Islet of Langerhans (tissue), 1 donor: ENCODE results near the gene POLR2J.
"Not testable (repeated sequence)": the region's sequence is repeated elsewhere in the genome, so short reads cannot be mapped to it uniquely, and the experiment has no call there.

ENCODE experiments used
- FAIRE-seq: peaks from one replicate; lab custom pipeline; 2011; peaks lifted over from hg19 to GRCh38; lab: Jason Lieb, UNC

POLR2J gene

GRCh38 chr7:102466097-102466496 is 12.6 kb downstream of the POLR2J start:
- no peak for FAIRE-seq

GRCh38 chr7:102464577-102465280 is 14.0 kb downstream of the POLR2J start, which contains the start of the genes ALKBH4 and LRWD1:
ALKBH4 (minus strand) TSS chr7:102464863; CDS start chr7:102464836, 27 bp downstream.
LRWD1 (plus strand) TSS chr7:102464984; CDS start chr7:102465081, 97 bp downstream.
- FAIRE-seq, result no peak

- FAIRE-seq, result no peak
Observed at GRCh38 chr7:102463841-102464576, 14.7 kb downstream of the POLR2J start.

- FAIRE-seq, result no peak
Observed at GRCh38 chr7:102460467-102460866, 18.3 kb downstream of the POLR2J start.

DNA sequence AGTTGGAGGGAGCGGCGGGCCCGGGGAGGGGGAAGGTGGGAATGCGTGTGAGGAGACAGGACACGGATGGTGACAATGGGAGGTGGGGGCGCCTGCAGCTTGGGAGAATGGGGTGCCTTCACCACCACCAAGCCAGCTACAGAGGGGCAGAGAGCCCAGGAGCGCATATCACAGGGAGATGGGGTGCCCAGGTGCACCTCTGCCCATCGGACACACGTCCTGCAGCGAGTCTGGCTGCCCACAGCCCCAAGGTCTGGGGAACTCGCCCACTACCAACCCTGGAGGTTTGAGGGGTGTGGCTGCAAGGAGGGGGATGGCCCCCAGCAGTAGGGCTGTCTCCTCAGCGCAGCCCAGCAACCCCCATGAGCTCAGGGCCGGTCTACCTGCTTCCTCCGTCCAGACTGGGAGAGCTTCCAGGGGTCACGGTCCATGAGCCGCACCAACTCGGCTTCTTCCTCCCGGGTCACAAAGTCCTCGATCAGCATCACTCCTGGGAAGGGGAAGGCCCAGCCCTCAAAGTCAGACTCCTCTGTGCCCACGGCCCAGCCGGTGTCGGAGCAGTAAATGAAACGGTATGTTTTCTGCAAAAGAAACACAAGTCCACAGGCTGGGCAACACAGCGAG is 19.4 kb downstream of the POLR2J start:
- FAIRE-seq, result no peak

DNA sequence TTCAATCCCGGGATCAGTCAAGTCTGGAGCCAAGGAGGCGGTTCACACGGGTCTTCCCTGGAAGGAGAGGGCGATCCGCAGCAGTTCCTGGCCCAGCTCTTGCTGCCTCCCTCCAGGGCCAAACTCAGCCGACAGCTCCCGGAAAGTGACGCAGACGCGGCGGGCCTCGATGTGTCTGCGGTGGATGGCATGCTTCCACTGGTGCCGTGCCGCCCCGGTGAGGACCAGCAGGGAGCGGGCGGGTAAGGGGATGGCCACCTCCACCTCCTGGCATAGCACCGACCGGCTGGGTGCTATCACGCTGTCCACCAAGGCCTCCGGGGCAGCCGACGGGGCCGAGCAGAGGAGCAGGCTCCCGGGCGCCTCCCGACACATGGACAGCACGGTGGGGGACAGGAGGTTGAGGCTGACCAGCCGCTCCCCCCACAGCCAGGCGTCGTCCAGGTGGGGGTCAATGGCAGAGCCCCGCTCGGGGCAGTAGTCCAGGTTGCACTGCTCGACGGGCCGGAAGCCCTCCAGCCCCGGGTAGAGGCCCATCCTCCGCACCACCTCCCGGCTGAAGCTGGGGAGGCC is 21.3 kb downstream of the POLR2J start:
- no peak for FAIRE-seq

- no peak for FAIRE-seq
Observed at GRCh38 chr7:102456327-102456726, 22.4 kb downstream of the POLR2J start.

GRCh38 chr7:102455596-102455995 is 23.1 kb downstream of the POLR2J start:
- FAIRE-seq, result no peak

DNA sequence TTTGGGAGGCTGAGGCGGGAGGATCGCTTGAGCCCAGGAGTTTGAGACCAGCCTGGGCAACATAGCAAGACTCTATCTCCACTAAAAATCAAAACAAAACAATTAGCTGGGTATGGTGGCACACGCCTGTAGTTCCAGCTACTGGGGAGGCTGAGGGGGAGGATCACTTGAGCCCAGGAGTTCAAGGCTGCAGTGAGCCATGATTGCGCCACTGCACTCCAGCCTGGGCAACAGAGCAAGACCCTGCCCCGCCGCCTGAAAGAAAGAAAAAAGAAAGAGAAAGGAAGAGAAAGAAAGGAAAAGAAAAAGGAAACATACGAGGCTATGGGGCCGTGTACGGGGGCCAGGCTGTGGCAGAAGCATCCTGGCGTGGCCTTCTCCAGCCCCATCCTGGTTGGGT is 23.8 kb downstream of the POLR2J start:
- FAIRE-seq, result not testable (repeated sequence)

DNA sequence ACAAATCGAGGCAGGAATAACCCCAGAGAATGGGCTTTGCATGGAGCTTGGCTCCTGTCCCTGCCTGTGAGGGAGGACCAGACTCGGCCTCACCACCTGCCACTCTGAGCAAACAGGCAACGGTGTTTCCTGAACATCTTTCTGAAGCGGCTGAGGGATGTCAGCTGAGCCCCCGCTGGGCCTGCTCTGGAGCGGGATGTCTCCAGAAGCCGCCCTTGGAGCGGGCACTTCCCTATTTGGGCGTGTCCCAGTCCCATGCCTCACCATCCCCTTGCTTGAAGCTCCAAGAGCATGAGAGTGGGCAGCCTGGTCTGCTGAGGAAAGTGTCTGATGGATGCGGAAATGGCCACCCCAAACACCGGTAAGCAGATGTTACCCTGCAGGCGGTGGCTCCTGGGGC is 24.3 kb downstream of the POLR2J start:
- no peak for FAIRE-seq

- no peak for FAIRE-seq
Observed at GRCh38 chr7:102453319-102453718, 25.4 kb downstream of the POLR2J start.

DNA sequence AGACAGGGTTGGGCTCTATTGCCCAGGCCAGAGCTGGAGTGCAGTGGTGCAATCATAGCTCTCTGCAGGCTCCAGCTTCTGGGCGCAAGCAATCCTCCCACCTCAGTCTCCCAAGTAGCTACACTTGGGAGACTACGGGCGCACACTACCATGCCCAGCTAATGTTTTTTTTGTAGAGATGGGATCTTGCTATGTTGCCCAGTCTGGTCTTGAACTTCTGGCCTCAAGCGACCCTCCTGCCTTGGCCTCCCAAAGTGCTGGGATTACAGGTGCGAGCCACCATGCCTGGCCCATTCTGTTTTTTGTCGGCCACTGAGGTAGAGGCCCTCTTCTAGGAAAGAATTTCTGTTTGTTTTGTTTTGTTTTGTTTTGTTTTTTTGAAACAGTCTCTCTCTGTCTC is 26.3 kb downstream of the POLR2J start:
- no peak for FAIRE-seq

DNA sequence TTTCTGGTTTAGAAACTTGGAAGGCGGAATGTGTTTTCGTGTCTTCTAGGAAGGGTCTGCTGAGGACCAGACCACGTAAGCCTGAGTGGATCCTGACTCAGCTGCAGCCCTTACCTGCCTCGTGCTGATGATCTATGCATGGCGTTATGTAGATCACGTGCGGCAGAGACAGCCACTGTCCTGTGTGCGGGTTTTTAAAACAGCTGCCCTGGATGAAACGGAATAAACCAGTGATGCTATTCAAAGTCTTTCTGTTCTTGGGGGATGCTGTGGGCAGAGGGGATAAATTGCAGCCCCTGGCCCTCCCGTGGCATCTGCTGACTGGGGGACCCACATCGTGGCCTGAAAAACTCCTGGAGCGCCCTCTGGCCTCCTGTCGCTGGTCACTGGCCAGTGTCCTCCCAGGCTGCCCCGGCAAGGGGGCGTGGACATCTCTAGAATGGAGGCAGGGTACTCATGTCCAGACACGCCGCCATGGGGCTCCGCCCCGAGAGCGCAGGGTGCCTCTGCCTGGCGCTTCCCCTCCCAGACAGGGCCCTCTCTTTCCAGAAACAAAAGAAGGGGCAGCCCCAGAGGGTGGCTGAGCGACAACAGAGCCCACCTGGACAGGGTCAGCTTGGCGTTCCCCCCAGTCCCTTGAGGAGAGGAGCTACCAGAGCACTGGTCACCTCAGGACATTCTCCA is 27.2 kb downstream of the POLR2J start:
- FAIRE-seq, result no peak

- FAIRE-seq, result no peak
Observed at GRCh38 chr7:102450242-102450641, 28.5 kb downstream of the POLR2J start.

GRCh38 chr7:102449136-102449535 is 29.6 kb downstream of the POLR2J start:
- FAIRE-seq, result no peak

DNA sequence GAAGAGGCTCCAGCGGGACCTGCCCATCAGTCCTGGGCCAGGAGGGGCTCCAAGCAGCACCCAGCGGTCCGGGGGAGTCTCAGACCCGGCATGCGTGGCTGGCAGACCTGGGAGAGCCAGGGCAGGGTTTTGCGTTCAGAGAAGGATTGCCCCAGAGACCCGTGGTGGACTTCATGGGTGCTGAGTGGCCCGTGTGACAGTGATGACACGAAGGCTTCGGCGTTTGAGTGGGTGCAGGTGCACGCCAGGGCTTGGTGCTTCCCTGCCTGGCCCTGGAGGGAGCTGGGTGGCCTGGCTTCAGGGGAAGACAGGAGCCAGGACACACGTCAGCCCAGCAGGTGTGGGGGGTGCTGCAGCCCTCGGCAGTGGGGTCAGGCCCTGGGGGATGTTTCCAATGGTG is 31.4 kb downstream of the POLR2J start:
- no peak for FAIRE-seq

GRCh38 chr7:102446387-102447156 is 32.1 kb downstream of the POLR2J start:
- no peak for FAIRE-seq

GRCh38 chr7:102445674-102446071 is 33.0 kb downstream of the POLR2J start:
- FAIRE-seq, result no peak

DNA sequence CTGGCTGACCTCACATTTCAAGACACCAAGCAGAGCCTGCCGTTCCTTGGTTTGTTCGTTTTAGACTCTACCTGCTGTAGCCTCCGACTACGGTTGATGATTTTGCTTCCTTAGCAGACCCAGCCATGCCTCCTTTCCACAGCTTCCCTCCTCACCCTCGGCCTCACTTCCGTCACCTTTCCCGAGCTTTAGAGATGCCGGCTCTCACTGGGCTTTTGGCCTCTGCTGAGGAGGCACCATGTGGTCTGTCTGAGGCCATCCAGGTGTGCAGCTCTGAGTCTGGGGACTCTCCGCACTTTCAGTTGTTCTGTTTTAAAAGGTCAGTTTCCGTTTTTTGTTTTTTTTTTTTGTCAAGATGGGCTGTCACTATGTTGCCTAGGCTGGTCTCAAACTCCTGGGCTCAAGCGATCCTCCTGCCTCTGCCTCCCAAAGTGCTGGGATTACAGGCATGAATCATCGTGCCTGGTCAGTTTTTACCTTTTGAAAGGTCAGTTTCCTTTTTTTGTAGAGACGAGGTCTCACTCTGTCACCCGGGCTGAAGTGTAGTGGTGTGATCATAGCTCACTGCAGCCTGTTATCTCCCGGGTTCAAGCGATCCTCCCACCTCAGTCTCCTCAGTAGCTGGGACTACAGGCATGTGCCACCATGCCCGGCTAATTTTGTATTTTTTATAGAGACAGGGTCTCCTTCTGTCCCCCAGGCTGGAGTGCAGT is 33.6 kb downstream of the POLR2J start:
- no peak for FAIRE-seq

DNA sequence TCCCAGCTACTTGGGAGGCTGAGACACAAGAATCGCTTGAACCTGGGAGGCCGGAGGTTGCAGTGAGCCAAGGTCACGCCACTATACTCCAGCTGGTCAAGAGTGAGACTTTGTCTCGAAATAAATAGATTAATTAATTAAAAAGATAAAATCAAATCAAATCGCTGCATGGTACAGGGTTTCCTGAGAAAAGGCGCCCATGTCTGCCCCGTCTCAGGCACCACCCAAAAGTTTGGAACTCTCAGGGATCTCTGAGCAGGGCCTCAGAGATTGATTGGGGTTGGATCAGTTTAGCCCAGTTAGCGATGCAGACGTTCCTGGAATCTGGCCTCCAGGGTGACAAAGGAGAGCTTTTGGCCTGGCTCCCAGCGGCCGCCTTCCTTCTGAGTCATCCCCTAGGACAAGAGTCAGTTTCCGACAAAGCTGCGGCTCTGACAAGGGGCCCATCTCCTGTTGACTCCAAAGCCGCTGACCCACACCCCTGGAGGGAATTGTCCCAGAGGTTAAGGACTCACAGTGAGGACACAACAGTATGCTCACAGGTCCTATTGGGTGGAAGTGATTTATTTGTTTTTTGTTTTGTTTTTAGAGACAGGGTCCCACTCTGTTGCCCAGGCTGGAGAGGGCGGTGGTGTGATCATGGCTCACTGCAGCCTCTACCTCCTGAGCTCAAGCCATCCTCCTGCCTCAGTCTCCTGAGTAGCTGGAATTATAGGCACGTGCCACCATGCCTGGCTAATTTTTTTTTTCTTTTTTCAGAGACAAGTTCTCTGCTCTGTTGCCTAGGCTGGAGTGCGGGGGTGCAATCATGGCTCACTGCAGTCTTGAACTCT is 38.5 kb downstream of the POLR2J start:
- FAIRE-seq, result no peak
